ENCODE measurements around the gene PKD1L1.

The PKD1L1 gene

DNA sequence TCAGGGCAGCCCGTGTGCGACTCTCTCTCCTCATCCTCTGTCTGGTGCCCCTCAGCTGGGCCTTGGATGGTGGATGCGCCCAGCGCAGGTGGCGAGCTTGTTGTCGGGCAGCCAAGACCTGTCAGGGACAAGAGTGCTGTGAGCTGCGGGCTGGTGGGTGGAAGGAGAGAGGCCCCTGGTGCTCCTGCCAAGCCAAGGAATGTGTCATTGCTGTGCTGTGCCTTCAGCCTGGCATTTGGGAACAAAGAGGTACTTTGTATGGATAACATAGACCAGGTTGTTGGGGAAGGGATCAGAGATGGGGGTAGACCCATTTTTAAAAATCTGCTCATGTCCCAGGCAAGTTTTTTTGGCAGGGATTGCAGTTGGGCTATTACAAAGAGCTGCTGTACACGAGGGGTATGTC lies 120.9 kb downstream of the PKD1L1 start:
- no peak for DNase-seq (ENCODE audit: extremely low read depth in 1 of 2, low read depth in 1 of 2)

DNA sequence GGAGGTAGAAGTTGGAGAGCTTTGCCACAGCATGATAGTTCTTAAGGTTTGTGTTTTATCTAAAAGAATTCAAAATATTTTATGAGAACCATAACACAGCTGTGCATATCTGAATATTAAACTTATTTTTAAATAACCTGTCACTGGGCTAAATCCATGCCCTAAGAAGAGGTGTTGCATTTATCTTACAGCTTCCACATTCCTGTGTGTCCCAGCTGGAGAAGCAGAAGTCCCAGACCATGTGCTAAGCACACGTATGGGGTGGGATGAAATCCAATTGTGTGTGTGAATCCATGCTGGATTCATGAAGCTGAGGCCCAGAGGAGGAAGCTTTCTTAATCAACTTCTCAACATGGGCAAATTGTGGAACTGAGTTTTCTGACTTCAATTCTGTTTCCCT lies 121.5 kb downstream of the PKD1L1 start:
- no peak for DNase-seq (ENCODE audit: extremely low read depth in 1 of 2, low read depth in 1 of 2)

DNA sequence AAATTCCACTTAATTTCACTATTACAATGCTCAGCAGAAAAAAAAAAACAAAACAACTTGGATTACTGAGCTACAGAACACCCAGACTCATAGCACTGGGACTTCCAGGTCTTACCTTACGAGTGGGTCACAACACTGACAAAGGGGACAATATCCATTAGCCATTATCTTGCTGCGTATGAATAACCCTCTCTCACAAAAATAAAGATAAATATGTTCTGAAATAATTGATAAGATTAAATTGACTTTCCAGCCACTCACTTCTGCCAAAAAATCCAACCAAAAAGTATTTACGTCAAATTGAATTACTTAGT lies 128.7 kb downstream of the PKD1L1 start:
- no peak for DNase-seq (ENCODE audit: extremely low read depth in 1 of 2, low read depth in 1 of 2)

DNA sequence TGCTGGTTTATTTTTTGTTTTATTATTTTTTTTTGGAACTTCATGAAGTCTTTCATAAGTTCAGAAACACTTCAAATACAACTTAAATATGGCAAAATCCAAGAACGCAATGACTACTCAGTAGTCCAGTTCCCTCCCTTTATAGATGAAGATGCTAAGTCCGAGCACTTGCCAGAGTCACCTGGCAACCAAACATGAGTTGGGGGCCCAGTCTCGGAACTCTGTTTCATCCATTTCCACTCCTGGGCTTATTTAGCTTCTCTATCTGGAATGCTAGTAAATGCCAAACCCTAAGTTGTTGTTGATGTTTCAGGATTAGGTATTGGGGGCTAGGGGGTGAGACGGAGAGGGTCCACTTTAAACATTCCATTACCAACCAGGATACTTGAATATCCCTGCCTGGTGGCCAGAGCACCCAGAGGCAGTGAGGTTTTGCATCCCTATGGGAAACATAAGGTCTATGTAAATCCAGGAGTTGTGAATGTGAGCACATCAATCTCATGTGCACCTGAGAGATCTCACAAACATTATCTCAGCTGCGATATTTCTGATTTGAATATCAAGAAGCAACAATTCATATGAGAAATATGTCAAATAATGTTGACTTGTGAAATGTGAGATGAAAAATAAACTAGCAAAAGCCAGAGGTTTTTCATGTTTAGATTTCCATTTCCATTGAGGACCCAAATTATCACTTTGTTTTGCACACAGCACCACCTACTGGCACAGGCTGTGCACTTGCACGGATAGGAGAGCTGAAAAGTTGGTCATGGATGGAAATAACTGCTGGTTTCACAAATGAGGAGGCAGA lies 129.3 kb downstream of the PKD1L1 start:
- DNase-seq (ENCODE audit: extremely low read depth in 1 of 2, low read depth in 1 of 2): peak in 1 of 2 donors; percentile 10

DNA sequence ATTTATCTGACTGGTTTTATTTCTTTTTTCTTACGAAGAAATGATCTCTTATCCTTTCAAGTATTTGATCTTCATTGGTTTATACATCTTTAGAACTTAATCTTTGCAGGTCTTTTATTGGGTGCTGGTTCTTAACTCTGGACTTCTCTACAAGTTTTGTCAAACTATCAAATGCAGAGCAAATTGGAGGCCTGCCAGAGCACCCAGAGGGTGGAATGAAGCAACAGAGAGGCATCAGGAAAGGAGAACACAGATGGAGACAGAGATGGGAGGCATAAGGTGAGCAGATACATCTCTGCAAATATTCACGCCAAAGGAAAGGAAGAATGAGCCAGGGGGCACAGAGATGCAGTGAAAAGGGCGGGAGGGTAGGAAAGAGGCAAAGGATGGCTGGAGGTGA lies 130.3 kb downstream of the PKD1L1 start:
- DNase-seq (ENCODE audit: extremely low read depth in 1 of 2, low read depth in 1 of 2): no peak

DNA sequence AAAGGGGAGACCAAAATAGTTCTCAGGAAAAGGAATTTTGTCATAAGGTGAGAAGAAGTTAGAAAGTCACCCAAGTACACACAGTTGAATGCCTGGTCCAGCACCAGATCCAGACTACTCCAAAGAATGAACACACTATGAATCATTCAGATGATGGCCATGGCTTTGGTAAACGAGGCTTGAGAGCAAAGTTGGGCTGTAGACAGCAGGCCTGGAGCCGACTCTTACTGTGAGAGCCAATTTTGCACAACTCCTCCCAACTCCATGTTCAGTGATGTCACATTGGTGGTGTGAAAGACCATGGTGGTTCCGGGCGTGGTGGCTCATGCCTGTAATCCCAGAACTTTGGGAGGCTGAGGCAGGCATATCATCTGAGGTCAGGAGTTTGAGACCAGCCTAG lies 131.6 kb downstream of the PKD1L1 start:
- DNase-seq (ENCODE audit: extremely low read depth in 1 of 2, low read depth in 1 of 2): no peak

DNA sequence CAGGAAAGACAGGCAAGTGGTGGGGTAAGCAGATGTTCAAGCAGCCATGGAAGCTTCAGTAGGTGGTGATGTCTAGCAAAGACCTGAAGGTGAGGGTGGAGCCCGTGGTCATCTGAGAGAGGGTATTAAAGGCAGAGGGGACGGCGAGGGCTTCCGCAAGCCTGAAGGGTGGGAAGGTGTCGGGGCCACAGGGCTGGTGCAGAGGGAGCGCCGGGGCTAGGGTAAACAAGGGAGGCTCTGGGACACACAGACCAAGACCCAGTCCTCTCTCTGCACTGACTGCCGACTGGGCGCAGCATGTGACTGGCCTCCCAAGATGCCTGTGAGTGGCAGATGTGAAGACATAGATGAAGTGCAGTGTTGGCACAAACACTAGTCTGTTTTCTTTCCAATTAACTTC lies 132.4 kb downstream of the PKD1L1 start:
- no peak for DNase-seq (ENCODE audit: extremely low read depth in 1 of 2, low read depth in 1 of 2)

DNA sequence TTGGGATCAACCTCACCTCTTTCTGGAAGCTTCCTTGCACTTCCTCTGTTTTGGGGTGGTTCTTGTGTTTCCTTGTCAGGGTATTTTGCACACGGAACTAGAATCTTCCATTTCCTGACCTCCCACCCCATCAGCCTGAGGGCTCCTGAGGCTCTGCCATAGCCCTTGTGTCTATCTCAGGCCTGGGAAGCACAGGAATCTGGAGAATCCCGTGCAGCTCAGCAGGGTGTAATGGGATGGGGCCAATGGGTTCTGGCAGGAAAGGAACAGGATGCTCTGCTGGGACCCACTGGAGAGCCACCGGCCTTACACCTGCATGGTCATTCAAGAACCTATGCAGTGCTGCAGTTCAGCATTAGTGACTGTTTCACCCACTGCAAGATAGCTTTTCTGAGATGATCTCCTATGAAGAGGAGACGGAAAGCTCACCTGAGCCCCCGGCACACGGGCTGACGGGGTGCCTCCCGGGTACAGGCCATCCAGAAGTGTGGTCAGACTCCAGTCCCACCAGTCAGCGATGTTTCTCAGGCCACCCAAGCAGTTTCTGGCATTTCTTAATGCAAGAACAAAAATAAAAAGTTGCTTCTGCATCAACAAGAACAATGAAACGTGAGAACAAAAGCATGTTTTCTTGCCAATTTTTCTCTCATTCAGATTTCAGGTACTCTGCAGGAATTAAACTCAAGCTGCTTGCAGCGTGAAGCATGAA lies 133.2 kb downstream of the PKD1L1 start:
- no peak for DNase-seq (ENCODE audit: extremely low read depth in 1 of 2, low read depth in 1 of 2)

DNA sequence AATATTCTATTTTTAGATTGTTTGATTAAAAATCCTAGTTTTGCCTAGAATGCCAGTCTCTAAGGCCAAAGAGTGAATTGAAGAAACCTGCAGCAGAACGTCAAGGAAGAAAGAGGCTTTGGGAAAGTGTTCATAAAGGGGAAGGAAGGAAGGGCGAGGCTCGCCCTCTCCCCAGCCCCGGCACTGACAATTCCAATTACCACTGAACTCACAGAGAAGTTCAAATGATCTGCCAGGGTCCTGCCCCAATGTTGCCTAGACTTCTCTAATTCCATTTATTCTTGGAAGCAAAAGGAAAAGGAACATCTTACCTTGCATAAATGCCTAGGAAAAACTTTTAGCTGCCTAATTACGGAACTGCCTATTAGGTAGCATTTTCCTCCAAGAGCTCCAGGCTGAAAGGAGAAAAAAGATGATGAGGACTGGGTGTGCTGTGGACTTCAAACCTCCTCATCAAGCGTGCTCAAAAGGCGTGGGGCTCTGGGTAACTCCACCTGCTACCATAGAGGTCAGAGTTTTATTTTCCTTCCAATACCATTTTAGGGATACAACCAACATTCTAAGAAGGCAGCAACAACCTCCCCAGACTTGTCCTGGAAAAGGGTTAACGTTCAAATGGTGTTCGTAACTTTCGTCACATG lies 134.5 kb downstream of the PKD1L1 start:
- DNase-seq (ENCODE audit: extremely low read depth in 1 of 2, low read depth in 1 of 2): no peak

DNA sequence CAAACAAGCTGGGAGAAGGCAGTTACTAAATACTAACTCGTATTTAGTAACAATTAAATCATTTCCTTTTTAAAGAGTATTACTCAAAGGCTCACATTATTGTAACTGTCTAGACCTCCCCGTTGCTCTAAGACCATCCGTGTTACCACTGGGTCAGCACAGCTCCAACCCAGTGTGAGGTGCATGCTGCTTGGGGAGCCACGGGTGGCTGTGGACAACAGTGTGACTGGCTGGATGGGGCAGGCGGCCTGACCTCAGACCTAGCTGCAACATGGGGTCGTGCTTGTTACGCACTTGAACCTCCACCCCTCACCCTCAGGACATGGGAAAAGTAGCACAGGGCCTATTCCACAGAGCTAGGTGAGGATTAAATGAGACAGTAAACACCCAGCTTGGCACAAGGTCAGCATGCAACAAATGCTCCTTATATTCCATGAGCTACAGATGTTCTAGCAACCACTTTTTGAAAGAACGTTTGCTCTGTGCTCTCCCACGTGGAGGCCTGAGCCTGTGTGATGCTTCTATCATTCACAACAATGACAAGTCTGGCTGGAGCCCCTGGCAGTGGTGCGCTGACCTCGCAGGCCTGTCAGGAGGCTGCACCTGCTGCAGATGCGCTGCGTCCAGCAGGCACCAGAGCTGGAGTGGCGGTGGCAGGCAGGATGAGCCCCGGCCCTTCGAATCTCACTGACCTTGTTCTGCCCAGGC lies 135.7 kb downstream of the PKD1L1 start:
- no peak for DNase-seq (ENCODE audit: extremely low read depth in 1 of 2, low read depth in 1 of 2)

DNA sequence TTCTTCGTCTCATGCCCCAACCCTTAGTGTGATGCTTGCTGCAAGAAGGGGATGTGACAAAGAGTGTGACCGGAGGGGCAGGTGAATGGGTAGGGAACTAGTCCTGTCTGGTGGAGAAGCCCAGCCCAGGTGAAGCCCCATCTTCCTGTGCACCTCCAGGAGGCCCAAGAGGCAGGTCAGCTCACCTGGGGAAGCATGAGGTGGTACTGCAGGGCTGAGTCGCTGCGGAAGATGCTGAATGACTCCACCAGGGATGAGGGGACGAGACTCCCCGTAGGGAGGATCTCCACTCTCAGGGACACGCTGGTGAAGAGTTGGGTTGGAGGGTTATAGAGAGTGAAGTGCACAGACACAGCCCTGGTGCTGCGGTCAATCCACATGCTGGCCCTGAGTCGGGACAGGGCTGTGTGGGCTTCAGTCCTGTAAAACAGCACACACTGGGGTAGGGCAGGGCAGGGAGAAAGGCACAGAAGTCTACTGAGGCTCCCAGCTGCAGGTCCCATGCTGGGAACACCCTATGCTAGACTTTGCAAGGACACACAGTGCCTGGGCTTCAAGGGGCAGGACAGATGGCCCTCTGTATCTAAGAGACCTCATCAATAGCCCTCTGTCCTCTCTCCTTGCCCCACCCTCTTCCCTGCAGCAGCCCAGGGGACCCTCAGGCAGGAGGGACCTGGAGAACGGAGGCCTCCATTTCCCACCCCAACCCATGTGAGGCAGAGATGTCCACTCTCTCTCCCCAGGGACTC lies 136.5 kb downstream of the PKD1L1 start:
- DNase-seq (ENCODE audit: extremely low read depth in 1 of 2, low read depth in 1 of 2): no peak

DNA sequence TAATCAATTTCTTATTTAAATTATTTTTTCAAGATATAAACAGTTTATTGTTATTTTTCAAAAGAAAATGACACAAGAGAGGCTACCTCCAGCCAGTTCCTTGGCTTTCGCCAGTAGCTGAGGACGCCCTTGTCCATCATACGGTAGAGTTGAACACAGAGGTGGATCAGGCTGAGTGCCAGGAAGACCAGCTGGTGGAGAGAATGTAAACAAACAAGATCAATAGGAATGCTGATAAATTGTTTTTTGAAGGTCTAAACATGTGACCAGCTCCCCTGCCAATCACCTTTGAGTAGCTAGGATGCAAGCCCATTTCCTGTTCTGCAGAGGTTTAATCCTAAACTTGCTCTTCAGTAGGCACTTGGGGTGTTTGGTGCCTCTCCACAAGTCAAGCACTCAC lies 138.9 kb downstream of the PKD1L1 start:
- no peak for DNase-seq (ENCODE audit: extremely low read depth in 1 of 2, low read depth in 1 of 2)

DNA sequence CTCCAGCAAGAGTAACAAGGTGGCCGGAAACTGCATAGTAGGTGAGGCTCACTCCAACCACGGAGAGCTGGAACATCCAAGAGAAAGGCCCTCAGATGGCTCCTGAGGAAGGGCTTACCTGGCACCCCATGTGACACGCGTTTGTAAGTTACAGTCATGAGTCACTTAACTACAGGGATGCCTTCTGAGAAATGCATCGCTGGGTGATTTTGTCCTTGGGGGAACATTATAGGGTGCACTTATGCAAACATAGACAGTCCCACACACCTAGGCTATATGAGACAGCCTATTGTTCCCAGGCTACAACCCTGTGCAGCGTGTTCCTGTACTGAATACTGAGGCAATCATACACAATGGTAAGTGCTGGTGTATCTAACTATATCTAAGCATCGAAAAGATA lies 139.9 kb downstream of the PKD1L1 start:
- no peak for DNase-seq (ENCODE audit: extremely low read depth in 1 of 2, low read depth in 1 of 2)

DNA sequence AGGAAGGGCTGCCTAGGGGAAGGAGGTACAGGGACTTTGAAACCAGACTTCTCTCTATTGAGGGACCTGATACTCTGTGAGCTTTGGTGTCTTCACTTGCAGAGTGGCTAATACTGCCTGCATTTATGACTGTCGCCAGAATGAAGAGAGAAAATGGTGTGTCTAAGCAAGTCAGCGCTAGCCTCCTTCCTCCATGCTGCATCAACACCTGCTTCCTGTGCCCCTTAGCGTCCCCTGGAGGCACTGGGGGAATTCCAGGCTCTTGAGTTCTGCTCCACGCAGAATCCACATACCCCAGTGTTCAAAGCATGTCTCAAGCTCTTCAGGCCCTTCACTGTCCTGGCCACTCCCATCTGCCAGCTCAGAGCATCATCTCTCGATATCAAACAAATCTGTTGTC lies 140.5 kb downstream of the PKD1L1 start:
- DNase-seq (ENCODE audit: extremely low read depth in 1 of 2, low read depth in 1 of 2): no peak

DNA sequence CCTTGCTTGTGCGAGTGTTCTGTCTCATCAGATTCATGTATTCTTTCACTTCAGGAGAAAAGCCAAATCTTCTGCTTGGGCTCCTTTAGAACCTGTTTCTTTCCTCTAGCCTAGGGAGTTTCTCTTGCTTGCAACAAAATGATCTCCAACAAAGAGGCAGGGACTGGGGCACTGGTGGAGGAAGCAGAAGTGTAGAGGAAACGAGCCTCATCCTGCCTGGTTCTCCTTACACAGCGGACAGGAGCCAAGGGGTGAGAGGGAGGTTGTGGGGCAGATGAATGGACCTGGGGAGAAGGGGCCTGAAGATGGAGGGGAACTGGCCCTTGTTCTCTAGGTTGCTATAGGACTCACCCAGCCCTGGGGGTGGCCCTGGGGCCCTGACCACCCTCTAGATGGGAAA lies 141.1 kb downstream of the PKD1L1 start:
- DNase-seq (ENCODE audit: extremely low read depth in 1 of 2, low read depth in 1 of 2): no peak

DNA sequence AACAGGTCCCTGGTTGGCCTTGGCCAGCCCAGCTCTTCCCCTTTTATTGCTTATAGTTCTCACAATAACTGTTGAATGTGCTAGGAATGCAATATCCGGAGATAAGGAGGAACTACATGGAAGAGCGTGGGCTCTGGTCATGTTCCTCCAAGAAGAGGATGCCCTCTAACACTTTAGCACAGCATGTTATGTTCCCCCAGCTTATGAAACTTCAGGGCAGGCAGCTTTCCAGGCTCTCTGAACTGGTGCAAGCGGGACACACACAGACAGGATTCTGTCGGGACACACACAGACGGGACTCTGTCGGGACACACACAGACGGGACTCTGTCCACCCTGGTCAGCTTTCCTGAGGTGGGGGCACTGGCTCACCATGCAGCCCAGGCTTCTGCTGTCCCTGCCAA lies 141.6 kb downstream of the PKD1L1 start:
- no peak for DNase-seq (ENCODE audit: extremely low read depth in 1 of 2, low read depth in 1 of 2)

DNA sequence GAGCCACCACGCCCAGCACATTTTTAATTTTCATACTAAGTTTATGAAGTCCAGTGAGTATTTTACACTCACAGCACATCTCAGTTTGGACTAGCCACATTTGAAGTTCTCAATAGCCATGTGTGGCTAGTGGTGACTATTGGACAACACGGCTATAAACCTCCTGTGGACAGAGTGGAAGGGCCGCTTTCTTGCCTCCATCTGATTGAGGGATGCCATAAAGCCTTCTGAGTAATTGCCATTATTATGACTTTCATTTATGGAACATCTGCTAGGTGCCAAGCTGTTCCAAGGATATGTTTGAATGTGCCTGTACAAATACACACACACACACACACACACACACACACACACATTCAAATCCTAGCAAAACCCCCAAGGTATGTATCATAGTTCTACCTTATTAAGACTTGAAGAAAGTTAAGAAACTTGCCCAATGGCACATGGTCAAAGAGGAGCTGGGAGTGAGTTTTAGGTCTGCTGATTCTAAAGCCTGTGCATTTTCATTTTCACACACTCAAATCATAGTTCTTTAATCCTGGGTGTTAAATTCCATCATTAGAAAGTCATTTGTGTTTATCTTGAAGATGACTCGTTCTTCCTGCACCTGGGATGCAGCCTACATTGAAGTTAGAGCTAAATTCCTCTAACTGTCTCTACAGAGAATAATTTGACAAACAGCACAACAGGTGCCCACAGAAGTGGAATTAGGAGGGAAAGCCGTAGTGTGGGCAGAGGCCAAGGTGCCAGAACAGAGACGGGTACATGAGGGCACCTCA lies 143.3 kb downstream of the PKD1L1 start:
- no peak for DNase-seq (ENCODE audit: extremely low read depth in 1 of 2, low read depth in 1 of 2)

DNA sequence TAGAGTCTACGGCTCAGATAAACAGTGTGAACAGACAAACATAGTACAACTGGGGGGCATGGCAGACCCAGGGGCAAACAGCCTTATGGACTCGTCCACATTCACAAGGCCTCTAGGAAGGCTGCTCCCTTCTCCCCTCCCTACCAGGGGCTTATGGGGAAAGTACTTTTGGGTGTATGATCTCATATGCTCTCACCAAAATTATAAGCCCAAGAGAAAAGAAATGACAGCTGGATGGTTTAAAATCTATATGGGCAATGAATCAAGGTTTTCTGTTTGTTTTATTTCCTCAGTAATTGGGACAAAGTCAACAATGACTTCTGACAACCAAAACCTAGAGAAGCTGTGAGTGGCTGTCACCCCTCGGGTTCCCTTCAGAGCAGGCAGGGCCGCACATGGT lies 144.4 kb downstream of the PKD1L1 start:
- DNase-seq (ENCODE audit: extremely low read depth in 1 of 2, low read depth in 1 of 2): no peak

DNA sequence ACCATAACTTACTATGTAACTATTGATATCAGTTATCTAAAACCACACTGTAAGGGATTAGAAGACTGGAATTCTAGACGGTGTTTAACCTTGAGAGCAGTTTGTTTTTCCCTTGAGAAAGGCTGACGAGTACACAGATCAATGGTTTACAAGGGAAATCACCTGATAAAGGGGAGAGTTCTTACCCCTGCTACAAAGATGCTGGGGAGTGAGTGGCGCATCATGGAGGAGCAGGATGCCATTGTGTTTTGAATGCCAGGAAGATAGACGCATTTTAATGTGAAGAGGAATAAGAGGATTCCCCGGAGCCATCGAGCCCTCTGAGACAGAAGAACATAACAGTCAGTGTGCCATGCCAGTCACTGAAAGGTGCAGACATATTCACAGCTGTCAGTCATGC lies 145.2 kb downstream of the PKD1L1 start:
- DNase-seq (ENCODE audit: extremely low read depth in 1 of 2, low read depth in 1 of 2): no peak

DNA sequence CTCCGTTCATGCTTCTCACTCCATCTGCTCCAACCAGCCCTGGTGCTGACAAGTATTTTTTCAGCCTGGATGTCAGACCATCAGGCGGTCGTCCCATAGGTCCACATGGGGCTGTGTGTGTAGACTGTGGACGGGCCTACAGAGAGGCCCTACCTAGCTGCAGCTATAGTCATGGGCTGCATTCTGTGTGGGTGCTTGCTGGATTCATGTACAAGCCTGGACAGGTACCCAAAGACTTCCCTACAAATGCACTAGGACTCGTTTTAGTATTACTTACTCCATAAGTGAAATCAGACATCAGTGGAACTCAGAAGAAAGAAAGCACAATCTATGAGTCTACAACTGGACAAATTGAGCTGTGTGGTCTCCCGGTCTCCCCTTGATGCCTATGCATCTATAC lies 146.8 kb downstream of the PKD1L1 start:
- no peak for DNase-seq (ENCODE audit: extremely low read depth in 1 of 2, low read depth in 1 of 2)
